Measurements from ENCODE around the gene SLC25A21.

The SLC25A21 gene

GRCh38 chr14:36910578-36910977, 261.8 kb downstream of the SLC25A21 start:
- Histone ChIP-seq H3K4me3 (ENCODE audit: insufficient read depth, low read length, poor library complexity, severe bottlenecking) (no peak overlapping the region), H3K9me3 (ENCODE audit: insufficient read depth, low read length) (no peaks in the 10 kb centered on the region), H3K27me3 (ENCODE audit: low read length) (no peaks in the 10 kb centered on the region), H4K20me1 (ENCODE audit: low read depth, low read length) (no peaks in the 10 kb centered on the region), H2AFZ (ENCODE audit: low read depth, low read length, severe bottlenecking) (no peak overlapping the region), H3F3A (ENCODE audit: insufficient read depth) (no peaks in the 10 kb centered on the region), H3K4me2 (ENCODE audit: low read depth, low read length, poor library complexity, severe bottlenecking) (no peak overlapping the region), H3K9ac (ENCODE audit: low read length) (no peak overlapping the region), H3K79me2 (ENCODE audit: insufficient read depth, low read length) (no peaks in the 10 kb centered on the region), H3K36me3 (ENCODE audit: low read length) (no peaks in the 10 kb centered on the region), H3K9me2 (replicated peaks; ENCODE audit: insufficient read depth, low read length) (no peaks in the 10 kb centered on the region), H3K27ac (ENCODE audit: low read depth, low read length) (no peak overlapping the region)
- TF ChIP-seq CTCF (IDR thresholded peaks at IDR 0.05; ENCODE audit: insufficient read depth, low read length, poor library complexity, severe bottlenecking): no peak
- no peak for TF ChIP-seq EZH2phosphoT487 (conservative IDR thresholded peaks at IDR 0.05; ENCODE audit: low read length)

DNA sequence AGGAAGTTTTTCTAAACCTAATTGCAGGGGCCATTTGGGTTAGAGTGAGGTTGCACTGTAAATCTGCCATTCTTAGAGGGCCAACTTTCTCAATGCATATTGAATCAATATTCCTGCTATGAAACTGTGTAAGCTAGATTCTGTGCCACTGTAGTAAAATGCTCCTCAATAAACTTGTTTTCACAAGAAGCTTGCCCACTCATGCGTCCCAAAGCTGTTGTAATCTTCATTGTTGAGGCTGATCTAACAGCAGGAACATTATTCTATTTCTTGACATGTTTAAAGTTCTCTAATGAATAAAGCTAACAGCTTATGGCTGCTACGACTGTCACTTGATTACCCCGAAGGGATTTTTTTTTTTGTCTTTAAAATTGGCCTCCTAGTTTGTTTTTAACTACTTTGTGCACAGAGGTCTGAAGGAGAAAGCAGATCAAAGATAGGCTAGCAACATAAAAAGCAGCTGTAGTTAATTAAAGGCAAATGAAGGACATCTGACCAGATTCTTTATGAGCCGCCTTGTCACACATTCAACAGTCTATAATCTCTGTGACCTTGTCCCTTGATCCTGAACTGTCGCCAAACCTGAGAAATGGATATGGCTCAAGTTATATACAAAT, 267.0 kb downstream of the SLC25A21 start:
- Histone ChIP-seq H3K9me3 (ENCODE audit: insufficient read depth, low read length) (no peaks in the 10 kb centered on the region), H3K79me2 (ENCODE audit: insufficient read depth, low read length) (no peaks in the 10 kb centered on the region), H3K4me3 (ENCODE audit: insufficient read depth, low read length, poor library complexity, severe bottlenecking) (no peak overlapping the region), H3K36me3 (ENCODE audit: low read length) (no peaks in the 10 kb centered on the region), H3F3A (ENCODE audit: insufficient read depth) (no peaks in the 10 kb centered on the region), H4K20me1 (ENCODE audit: low read depth, low read length) (no peaks in the 10 kb centered on the region), H3K27ac (ENCODE audit: low read depth, low read length) (no peak overlapping the region), H3K4me2 (ENCODE audit: low read depth, low read length, poor library complexity, severe bottlenecking) (no peak overlapping the region), H3K9me2 (replicated peaks; ENCODE audit: insufficient read depth, low read length) (no peaks in the 10 kb centered on the region), H2AFZ (ENCODE audit: low read depth, low read length, severe bottlenecking) (no peak overlapping the region), H3K27me3 (ENCODE audit: low read length) (no peaks in the 10 kb centered on the region), H3K9ac (ENCODE audit: low read length) (no peak overlapping the region)
- TF ChIP-seq EZH2phosphoT487 (conservative IDR thresholded peaks at IDR 0.05; ENCODE audit: low read length): no peak
- TF ChIP-seq CTCF (IDR thresholded peaks at IDR 0.05; ENCODE audit: insufficient read depth, low read length, poor library complexity, severe bottlenecking): no peak

- no peaks in the 10 kb centered on the region for H3K9me3 ChIP-seq (ENCODE audit: insufficient read depth, low read length)
- no peaks in the 10 kb centered on the region for H3F3A ChIP-seq (ENCODE audit: insufficient read depth)
- TF ChIP-seq CTCF (IDR thresholded peaks at IDR 0.05; ENCODE audit: insufficient read depth, low read length, poor library complexity, severe bottlenecking) (no peak), EZH2phosphoT487 (conservative IDR thresholded peaks at IDR 0.05; ENCODE audit: low read length) (no peak)
Measured at GRCh38 chr14:36901861-36902260, 270.5 kb downstream of the SLC25A21 start.

More at GRCh38 chr14:36901861-36902260, 270.5 kb downstream of the SLC25A21 start:
- Histone ChIP-seq H3K27me3 (ENCODE audit: low read length) (no peaks in the 10 kb centered on the region), H3K4me3 (ENCODE audit: insufficient read depth, low read length, poor library complexity, severe bottlenecking) (no peak overlapping the region), H4K20me1 (ENCODE audit: low read depth, low read length) (no peaks in the 10 kb centered on the region), H3K79me2 (ENCODE audit: insufficient read depth, low read length) (no peaks in the 10 kb centered on the region), H3K27ac (ENCODE audit: low read depth, low read length) (no peak overlapping the region), H3K9ac (ENCODE audit: low read length) (no peak overlapping the region), H3K4me2 (ENCODE audit: low read depth, low read length, poor library complexity, severe bottlenecking) (no peak overlapping the region), H3K9me2 (replicated peaks; ENCODE audit: insufficient read depth, low read length) (no peaks in the 10 kb centered on the region), H2AFZ (ENCODE audit: low read depth, low read length, severe bottlenecking) (no peak overlapping the region), H3K36me3 (ENCODE audit: low read length) (no peaks in the 10 kb centered on the region)

All from SU-DHL-6 (cell line).